Astrocyte (in vitro differentiated cells and primary cell): ENCODE results near the gene SYT2. TPM values are rescaled to one million over a fixed set of nuclear protein-coding genes. Genes with fewer than 3 reads are reported as not detected.
"Not testable (repeated sequence)": the region's sequence is repeated elsewhere in the genome, so short reads cannot be mapped to it uniquely, and the experiment has no call there.

Experiments
- DNase-seq: peaks from one replicate; pipeline ENCODE4 v3.0.0-alpha.2; 2010; ENCODE audit warnings: low read depth
- FAIRE-seq: peaks from 2 replicates; lab custom pipeline; 2011; peaks lifted over from hg19 to GRCh38; lab: Jason Lieb, UNC
- H2AFZ ChIP-seq: 2 replicates; pipeline ENCODE4 v1.6.0; 2012; ENCODE audit warnings: low read depth, low read length, inconsistent platforms
- H3K27ac ChIP-seq: 2 replicates; pipeline ENCODE4 v1.5.1; 2011; ENCODE audit warnings: low read depth, low read length, inconsistent platforms
- H3K27me3 ChIP-seq: 2 replicates; pipeline ENCODE4 v1.6.0; 2011; ENCODE audit warnings: low read length, inconsistent platforms; ENCODE audit not compliant: insufficient read depth
- H3K36me3 ChIP-seq: 2 replicates; pipeline ENCODE4 v1.5.1; 2011; ENCODE audit warnings: low read length, inconsistent platforms; ENCODE audit not compliant: insufficient read depth
- H3K4me1 ChIP-seq: 2 replicates; pipeline ENCODE4 v1.5.1; 2011; ENCODE audit warnings: low read length, inconsistent platforms; ENCODE audit not compliant: insufficient read depth
- H3K4me2 ChIP-seq: 2 replicates; pipeline ENCODE4 v1.6.0; 2012; ENCODE audit warnings: low read length, inconsistent platforms
- H3K4me3 ChIP-seq: 2 replicates; pipeline ENCODE4 v1.5.1; 2011; ENCODE audit warnings: low read depth, mild to moderate bottlenecking, low read length, inconsistent platforms; ENCODE audit not compliant: insufficient read depth
- H3K79me2 ChIP-seq: 2 replicates; pipeline ENCODE4 v1.6.0; 2012; ENCODE audit warnings: mild to moderate bottlenecking, low read length, inconsistent platforms; ENCODE audit not compliant: insufficient read depth
- H3K9ac ChIP-seq: 2 replicates; pipeline ENCODE4 v1.6.0; 2012; ENCODE audit warnings: mild to moderate bottlenecking, low read length, inconsistent platforms
- H3K9me3 ChIP-seq: 2 replicates; pipeline ENCODE4 v1.5.1; 2012; ENCODE audit warnings: low read depth, mild to moderate bottlenecking, low read length, inconsistent platforms; ENCODE audit not compliant: insufficient read depth
- H4K20me1 ChIP-seq: 2 replicates; pipeline ENCODE4 v1.6.0; 2012; ENCODE audit warnings: low read length, inconsistent platforms; ENCODE audit not compliant: insufficient read depth
- H3K27ac Mint-ChIP-seq: one replicate; pipeline ENCODE4 v1.8.0; 2021; ENCODE audit warnings: mild to moderate bottlenecking, mixed read lengths; ENCODE audit not compliant: unreplicated experiment
- H3K27me3 Mint-ChIP-seq: one replicate; pipeline ENCODE4 v1.8.0; 2021; ENCODE audit warnings: low read depth, mixed read lengths; ENCODE audit not compliant: unreplicated experiment
- H3K36me3 Mint-ChIP-seq: one replicate; pipeline ENCODE4 v1.8.0; 2021; ENCODE audit warnings: low read depth, mixed read lengths; ENCODE audit not compliant: unreplicated experiment
- H3K4me1 Mint-ChIP-seq: one replicate; pipeline ENCODE4 v1.8.0; 2021; ENCODE audit warnings: low read depth, mixed read lengths; ENCODE audit not compliant: unreplicated experiment
- H3K4me3 Mint-ChIP-seq: one replicate; pipeline ENCODE4 v1.8.0; 2021; ENCODE audit warnings: mild to moderate bottlenecking, moderate library complexity, mixed read lengths; ENCODE audit not compliant: unreplicated experiment
- H3K9me3 Mint-ChIP-seq: one replicate; pipeline ENCODE4 v1.8.0; 2021; ENCODE audit warnings: mild to moderate bottlenecking, mixed read lengths; ENCODE audit not compliant: unreplicated experiment
- CTCF ChIP-seq: IDR thresholded peaks from 2 replicates; pipeline ENCODE4 v1.5.1; 2011; ENCODE audit warnings: low read depth, mild to moderate bottlenecking, inconsistent platforms, low read length, moderate library complexity; ENCODE audit not compliant: insufficient read depth
- EZH2 ChIP-seq: IDR thresholded peaks from 2 replicates; pipeline ENCODE4 v1.6.1; 2012; ENCODE audit warnings: mild to moderate bottlenecking, low read length, inconsistent platforms; ENCODE audit not compliant: insufficient read depth
- total RNA-seq: library from RNA; stranded (reverse); gene quantifications from 2 replicates; pipeline ENCODE4 v1.2.1, GENCODE V29; 2021

The SYT2 gene
- total RNA-seq, 1 donor from 2014 or later, result 0.27 TPM

GRCh38 chr1:202630541-202630940, 79.7 kb downstream of the SYT2 start:
- Histone ChIP-seq H3K9ac (no peak overlapping the region), H3K27ac (no peak overlapping the region), H3K4me1 (no peaks in the 10 kb centered on the region), H3K27me3 (peaks cover 21% of the 10 kb centered on the region), H3K79me2 (no peaks in the 10 kb centered on the region), H2AFZ (no peak overlapping the region), H3K36me3 (no peaks in the 10 kb centered on the region), H3K9me3 (no peaks in the 10 kb centered on the region), H3K4me3 (no peak overlapping the region), H3K4me2 (no peak overlapping the region), H4K20me1 (no peaks in the 10 kb centered on the region)
- FAIRE-seq (no peak), DNase-seq (no peak)
- TF ChIP-seq CTCF (no peak), EZH2 (no peak)
- no peak overlapping the region for H3K27ac Mint-ChIP-seq
- no peaks in the 10 kb centered on the region for H3K9me3 Mint-ChIP-seq
- H3K27me3 Mint-ChIP-seq, result peaks cover 66% of the 10 kb centered on the region
- no peak overlapping the region for H3K4me3 Mint-ChIP-seq
- no peaks in the 10 kb centered on the region for H3K36me3 Mint-ChIP-seq
- peaks cover 2% of the 10 kb centered on the region for H3K4me1 Mint-ChIP-seq

- not testable (repeated sequence) for H3K4me3 ChIP-seq, H3K36me3 ChIP-seq, H3K27ac ChIP-seq, H3K9me3 Mint-ChIP-seq, H3K4me3 Mint-ChIP-seq, H3K4me1 ChIP-seq, H3K9ac ChIP-seq, FAIRE-seq, H3K36me3 Mint-ChIP-seq, H4K20me1 ChIP-seq, H3K9me3 ChIP-seq, H3K79me2 ChIP-seq, H3K27ac Mint-ChIP-seq, H3K4me2 ChIP-seq, DNase-seq, H3K4me1 Mint-ChIP-seq, H2AFZ ChIP-seq
- H3K27me3 Mint-ChIP-seq, result peaks cover 65% of the 10 kb centered on the region
- peaks cover 19% of the 10 kb centered on the region for H3K27me3 ChIP-seq
These were observed 80.2 kb downstream of the SYT2 start for GRCh38 chr1:202630096-202630495.

GRCh38 chr1:202629257-202629811, 80.9 kb downstream of the SYT2 start:
- peaks cover 19% of the 10 kb centered on the region for H3K27me3 ChIP-seq
- not testable (repeated sequence) for H4K20me1 ChIP-seq, H3K36me3 ChIP-seq, H3K4me3 Mint-ChIP-seq, H3K4me2 ChIP-seq, H3K4me1 Mint-ChIP-seq, H3K36me3 Mint-ChIP-seq, H3K9me3 Mint-ChIP-seq, DNase-seq, H3K4me1 ChIP-seq, H3K79me2 ChIP-seq, FAIRE-seq, H3K27ac Mint-ChIP-seq, H3K27ac ChIP-seq, H3K4me3 ChIP-seq, H3K9me3 ChIP-seq, H2AFZ ChIP-seq, H3K9ac ChIP-seq
- peaks cover 63% of the 10 kb centered on the region for H3K27me3 Mint-ChIP-seq
